ENCODE results near the gene PGS1.

The PGS1 gene

DNA sequence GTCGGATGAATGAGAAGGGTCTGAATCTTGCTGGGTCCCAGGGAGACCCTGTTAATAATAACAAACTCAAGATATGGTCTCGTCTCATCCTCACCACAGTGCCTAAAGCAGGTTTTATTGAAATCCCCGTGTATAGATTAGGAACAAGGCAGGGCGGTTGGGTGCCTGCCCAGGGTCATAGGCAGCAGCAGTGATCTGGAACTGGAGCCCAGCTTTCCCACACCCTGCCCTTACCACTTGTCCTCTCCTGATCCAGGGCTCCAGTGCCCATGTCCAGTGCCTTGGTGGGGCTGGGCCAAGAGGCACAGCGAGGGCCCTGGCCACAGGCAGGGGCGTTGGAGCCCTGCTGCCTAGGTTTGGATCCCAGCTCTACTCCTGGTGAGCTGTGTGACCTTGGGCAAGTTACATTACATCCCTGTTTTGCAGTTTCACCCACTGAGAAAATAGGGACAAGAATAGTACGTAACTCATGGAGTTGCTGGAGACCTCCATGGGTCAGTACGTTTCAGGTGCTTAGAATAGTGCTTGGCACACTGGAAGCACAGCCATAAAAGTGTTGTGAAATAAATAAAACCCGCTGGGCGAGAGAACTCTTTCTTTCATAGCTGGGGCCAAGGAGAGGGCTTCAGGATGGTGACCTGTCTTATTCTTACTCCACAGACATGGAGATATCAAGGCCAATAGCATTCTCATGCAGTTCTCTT lies 32.5 kb upstream of the PGS1 start:
- in situ Hi-C loops (cut with MboI; ENCODE audit: low sequenced_read_pairs), result no loop called here

GRCh38 chr17:78346605-78347250 lies 31.7 kb upstream of the PGS1 start:
- in situ Hi-C loops (cut with MboI; ENCODE audit: low sequenced_read_pairs), result no loop called here

DNA sequence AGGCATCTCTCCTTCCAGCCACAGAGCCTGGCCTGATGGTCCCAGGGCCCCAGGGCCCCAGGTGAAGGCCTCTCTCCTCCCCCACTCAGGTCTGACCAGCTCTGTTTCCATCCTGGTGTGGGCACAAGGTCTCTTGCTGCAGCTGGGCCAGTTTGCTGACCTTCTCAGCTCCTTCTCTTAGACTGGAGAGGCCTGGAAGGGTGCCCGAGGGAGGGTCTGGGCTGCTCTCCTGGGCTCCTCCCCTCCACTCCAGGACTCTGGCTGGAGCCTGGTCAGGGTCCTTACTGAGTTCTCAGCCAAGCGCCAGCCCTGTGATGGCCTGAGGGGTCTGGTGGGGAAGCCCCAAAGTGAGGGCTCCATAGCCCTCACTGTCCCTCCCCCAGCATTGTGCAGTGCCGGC lies 31.0 kb upstream of the PGS1 start:
- in situ Hi-C loops (cut with MboI; ENCODE audit: low sequenced_read_pairs), result no loop called here

DNA sequence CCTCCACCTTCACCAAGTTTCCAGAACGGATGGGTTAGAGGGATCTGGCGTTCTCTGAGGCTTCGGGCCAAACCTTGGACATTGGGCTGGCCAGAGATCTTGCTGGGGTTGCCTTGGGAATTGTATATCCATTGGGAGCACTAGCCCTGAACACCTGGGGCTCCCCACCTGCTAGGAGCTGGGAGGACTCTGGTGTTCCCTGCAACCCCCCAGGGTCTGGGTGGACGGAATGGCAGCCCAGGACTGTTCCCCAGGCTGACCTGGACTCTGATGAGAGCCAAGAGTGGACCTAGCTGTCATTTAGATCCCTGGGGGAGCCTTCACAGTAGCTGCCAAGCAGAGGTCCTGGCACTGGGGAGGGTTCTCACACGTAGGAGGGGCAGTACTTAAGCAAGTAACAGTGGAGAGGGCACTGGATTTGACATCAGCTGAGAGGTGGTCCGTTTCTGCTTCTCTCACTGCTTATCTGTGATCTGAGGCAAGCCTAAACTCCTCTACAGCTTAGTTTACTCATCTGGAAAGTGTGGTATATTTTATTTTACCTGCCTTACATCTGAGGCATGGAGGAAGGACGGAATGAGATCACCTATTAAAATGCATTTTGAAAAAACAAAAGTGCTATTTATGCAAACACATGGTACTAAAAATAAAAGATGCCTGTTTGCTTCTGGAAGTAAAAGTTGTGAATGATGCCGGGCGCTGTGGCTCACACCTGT lies 30.2 kb upstream of the PGS1 start:
- in situ Hi-C loops (cut with MboI; ENCODE audit: low sequenced_read_pairs), result no loop called here

DNA sequence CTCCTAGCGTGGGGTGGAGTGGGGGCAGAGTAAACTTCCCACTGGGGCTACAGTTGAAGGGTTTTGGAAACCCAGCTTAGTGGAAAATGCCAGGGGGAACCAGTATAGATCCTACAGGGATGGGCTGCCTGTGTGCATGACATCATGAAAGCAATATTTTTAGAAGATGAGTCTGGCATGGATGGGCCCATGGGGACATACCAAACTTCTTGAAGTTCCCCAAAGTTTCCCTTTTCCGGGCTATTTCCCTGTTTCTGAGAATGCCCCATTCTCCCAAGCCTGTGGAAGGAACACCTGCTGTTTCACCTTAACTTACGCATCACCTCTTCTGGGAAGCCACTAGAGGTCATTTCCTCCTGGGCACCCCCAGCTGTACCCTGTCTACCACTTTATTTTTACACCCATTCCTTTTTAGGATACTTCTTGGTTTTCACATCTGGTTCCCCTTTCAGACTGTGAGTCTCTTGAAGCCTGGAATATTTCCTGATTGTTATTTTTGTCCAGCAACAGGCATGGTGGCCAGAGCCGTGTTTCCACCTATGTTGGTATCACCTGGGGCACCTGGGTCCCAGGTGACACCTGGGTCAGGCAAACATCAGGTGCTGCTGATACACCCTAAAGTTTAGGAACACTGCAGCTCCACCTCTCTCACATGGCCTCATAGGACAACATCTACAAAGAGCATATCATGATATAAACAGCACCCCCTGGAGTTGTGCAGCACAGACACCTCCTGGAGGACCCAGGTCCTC lies 28.4 kb upstream of the PGS1 start:
- in situ Hi-C loops (cut with MboI; ENCODE audit: low sequenced_read_pairs), result no loop called here

DNA sequence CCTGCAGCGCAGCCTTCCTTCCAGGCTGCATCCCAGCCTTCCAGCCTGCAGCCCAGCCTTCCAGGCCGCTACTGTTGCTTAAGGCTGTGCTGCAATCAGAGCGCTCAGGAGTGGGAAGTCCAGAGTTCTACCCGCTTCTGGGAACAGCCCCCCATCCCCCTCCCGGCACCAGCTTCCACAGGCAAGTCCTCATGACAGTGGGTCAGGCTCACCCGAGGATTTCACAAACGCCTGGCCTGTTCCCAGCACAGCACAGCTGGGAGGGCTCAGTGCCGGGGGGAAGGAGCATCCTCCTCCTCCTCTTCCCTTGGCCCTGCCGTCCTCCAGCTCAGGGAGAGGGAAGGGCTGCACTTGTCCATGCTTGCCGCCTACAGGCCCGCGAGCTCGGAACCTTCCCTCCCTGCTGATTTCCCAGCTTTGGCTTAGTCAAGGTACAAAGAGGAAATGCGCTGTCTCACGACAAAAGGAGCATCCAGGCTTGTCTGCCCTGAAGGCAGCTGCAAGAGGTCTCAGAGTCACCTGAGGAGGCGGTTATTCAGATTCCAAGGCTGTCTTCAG lies 26.9 kb upstream of the PGS1 start:
- in situ Hi-C loops (cut with MboI; ENCODE audit: low sequenced_read_pairs), result no loop called here

- in situ Hi-C loops (cut with MboI; ENCODE audit: low sequenced_read_pairs), result no loop called here
These were observed 24.6 kb upstream of the PGS1 start for GRCh38 chr17:78353834-78354233.

- in situ Hi-C loops (cut with MboI; ENCODE audit: low sequenced_read_pairs), result no loop called here
These were observed 23.3 kb upstream of the PGS1 start for GRCh38 chr17:78355045-78355641.

DNA sequence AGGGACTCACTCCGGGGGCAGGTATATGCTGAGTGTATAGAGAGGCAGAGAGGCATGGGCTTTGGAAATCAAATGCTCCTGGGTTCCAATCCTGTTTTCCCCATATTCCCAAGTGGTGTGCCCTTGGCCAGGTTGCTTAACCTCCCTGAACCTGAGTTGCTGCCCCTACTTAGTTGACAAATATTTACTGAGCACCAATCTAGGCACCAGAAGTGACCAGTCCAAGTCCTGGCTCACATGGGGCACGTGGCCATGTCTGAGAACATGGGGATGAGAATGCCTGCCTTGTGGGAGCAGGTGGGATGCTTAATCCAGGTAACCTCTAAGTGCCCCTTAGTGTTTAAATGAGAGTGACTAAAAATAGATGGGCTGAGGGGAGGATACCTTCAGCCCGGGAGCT lies 22.7 kb upstream of the PGS1 start:
- in situ Hi-C loops (cut with MboI; ENCODE audit: low sequenced_read_pairs), result no loop called here

GRCh38 chr17:78356101-78356713 lies 22.2 kb upstream of the PGS1 start:
- in situ Hi-C loops (cut with MboI; ENCODE audit: low sequenced_read_pairs), result no loop called here

DNA sequence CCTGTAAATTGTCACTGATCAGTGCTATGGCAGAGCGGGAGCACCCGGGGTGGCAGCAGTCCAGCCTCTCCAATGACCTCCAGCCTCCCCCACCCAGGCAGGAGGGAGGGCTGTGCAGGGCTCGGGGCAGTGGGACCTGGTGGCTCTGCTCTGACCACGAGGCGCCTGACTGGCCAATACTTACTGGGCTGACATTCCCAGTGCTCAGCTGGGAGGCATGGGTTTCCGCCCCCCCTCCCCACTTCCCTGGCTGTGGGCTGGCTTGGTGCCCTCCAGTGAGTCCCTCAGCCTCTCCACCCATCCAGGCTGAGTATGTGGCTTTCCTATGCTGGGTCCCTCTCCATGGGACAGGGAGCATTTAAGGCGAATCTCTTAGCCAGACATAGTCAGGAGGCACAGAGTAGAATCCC lies 21.3 kb upstream of the PGS1 start:
- in situ Hi-C loops (cut with MboI; ENCODE audit: low sequenced_read_pairs), result no loop called here

DNA sequence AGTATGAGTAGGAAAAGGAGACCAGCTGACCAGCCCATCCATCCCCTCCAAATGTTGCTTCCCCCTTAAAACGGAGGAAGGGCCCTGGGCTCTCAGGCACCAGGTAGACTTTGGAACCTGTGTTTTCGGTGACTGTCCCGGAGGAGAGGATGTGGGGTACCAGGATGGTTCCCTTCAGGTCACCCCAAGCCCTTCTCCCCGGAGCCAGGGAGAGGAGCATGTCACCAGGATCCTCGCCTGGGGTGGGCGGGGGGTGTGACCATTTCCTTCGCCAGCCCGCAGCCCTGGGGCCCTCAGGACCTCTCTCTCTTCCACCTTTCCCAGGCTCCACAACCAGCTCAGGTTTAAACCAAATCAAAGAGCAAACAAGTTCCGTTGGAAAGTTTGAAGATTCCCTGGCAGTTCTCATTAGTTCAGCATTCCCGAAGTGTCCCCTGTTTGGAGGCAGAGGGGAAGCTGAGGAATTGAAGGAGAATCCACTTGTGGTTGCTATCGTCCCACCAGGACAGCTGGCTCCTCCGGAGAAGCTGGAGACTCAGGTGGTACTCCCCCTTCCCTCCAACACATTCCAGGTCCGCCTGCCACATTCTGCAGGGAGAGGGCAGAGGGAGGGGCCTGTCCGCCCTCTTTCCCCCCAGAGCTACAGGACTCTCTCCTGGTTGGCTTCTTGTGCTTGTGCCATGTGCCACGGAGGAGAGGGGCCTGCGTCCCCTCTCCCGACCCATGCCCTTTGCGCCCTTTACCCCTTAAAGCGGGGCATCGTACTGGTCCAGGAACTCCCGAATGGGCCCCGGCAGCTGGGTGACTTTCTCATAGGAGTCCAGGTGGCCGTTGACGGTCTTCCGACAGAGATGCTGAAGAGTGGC lies 20.5 kb upstream of the PGS1 start:
- in situ Hi-C loops (cut with MboI; ENCODE audit: low sequenced_read_pairs), result no loop called here

DNA sequence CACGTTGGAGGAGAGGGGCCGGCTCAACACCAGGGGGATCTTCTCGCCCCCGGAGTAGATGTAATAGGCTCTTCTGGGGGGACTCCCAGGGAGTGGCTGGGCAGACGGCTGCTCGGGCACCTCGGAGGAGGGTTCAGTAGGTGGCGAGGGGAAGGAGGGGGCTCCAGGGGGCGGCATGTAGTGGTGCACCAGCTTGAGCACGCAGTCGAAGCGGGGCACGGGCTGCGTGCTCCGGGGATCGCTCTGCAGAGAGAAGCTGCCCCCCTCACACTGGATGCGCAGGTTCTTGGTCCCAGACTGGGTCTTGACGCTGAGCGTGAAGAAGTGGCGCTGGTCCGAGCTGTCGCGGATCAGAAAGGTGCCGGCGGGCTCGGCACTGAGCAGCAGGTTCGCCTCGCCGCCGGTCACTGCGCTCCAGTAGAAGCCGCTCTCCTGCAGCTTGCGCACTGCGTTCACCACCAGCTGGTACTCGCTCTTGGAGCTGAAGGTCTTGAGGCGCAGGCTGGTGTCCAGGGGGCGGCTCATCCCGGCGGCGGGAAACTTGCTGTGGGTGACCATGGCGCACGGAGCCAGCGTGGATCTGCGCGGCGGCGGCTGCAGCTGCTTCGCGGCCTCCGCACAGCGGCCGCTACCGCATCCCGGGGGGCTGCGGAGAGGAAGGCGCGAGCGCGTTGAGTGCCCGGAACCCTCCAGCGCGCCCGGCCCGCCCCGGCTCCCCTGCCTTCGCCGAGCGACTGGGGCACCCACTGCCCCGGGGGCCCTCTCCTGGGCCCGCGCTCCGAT lies 19.7 kb upstream of the PGS1 start:
- in situ Hi-C loops (cut with MboI; ENCODE audit: low sequenced_read_pairs), result no loop called here

DNA sequence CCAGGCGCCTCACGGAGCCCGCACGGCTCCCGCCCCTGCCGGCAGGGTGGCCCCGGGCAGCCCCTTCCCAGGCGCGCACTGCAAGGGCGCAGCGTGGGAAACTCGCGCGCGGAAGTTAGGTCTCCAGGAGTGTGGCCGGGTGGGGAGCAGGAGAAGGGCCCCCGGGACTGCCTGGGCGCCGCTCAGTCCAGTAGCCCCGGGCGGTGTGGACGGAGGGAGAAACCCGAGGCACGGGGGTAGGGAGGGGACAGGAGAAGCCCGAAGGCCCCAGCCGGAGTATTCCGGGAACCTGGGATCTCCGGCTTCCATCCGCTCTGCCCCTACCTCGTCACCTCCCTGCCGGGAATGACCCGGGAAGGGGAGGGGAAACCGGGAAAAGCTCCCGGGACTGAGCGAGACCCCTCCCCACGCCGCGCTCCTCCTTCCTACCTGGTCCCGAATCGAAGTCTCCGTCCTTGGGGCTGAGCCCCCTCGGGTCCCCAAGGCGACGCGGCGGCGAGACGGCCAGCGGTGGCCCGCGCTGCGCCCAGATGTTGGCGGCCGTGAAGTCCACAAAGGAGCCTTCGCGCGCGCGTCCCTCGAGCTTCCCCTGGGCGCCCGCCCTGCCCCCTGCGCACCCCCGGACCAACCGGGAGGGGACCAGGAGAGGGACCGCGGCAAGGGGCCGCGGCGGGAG lies 19.0 kb upstream of the PGS1 start:
- in situ Hi-C loops (cut with MboI; ENCODE audit: low sequenced_read_pairs), result no loop called here

DNA sequence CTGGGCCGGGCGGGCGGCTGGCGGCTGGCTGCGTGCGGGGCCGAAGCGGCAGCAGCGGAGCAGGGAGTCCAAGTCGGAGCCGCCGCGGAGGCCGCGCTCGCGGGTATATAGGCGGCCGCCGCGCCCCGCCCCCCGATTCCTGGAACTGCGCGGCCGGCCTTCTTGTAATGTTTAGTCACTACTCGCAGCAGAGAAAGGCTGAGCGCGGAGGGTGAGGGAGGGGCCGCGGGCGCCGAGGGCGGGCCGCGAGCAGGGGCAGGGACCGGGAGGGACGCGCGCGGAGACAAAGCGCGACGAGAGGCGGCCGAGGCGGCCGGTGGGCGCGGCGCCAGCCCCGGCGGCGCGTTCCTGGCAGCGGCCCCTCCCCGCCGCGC lies 18.5 kb upstream of the PGS1 start, which contains the start of gene SOCS3:
SOCS3 (minus strand) TSS at position 81 of the 374 bp plus-strand sequence. CDS start 982 bp downstream, outside the sequence.
- in situ Hi-C loops (cut with MboI; ENCODE audit: low sequenced_read_pairs), result loop anchor here (10.0 kb wide), 1 partner anchor 65 kb away; no protein-coding TSS in a partner anchor

DNA sequence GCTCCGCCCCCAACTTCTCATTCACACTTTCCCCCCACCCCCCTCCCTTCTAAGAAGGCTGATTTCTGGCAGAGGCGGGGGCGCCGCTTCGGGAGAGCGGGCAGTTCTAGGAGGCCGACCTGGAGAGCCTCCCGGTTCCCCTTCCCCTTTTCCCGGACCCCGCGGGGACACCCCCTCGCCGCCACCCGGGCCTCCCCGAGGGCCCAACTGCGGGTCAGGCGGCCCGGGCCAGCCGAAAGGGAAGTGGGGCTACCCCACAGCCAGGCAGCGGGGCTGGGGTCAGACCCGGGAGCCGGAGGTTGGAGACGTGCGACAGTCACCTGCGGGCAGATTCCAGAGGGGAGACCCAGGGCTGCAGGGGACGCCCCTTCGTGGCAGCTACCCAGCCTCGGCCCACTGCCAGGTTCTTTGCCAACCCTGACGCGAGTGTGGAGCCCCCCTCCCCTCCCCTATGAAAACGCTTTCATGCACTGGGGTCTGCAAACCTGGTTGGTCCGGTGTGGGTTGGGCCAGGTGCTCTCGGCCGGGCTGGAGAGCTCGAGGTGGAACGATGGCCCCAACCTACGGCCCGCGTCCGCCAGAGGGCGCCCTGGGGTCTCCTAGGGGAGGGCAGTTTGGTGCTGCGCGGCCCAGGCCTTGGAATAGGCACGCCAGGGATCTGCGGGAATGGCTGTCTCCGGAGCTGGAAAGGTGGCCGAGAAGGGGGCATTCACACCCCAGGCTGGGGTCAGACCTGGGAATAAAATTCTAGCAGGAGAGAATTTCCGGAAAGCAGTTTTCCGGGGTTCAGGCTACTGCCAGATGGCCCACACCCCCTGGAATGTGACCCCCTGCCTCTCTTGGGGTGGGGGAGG lies 17.9 kb upstream of the PGS1 start:
- in situ Hi-C loops (cut with MboI; ENCODE audit: low sequenced_read_pairs), result loop anchor here (10.0 kb wide), 1 partner anchor 64 kb away; no protein-coding TSS in a partner anchor

DNA sequence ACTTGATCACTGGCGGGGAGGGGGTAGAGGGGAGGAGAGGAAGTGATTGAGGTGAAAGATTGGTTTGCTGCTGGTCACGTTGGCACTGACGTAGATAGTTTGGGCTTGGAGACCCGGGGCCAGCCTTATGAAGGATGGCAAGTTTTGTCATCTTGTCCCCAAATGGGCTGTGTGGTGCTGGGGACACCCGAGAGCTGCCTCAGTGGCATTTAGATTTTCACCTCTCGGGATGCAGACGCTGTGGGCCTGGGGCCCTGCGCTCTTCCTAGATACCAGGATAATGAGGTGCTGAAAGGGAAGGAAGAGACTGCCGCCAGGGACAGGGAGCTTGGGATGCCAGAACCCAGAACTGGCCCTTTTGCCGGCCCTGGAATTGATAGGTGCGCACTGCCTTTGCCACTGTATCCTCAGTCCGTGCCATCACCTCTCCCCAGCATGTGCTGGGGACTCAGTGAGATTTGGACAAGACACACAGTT lies 17.2 kb upstream of the PGS1 start:
- in situ Hi-C loops (cut with MboI; ENCODE audit: low sequenced_read_pairs), result loop anchor here (10.0 kb wide), 1 partner anchor 64 kb away; no protein-coding TSS in a partner anchor

Measured in HL-60/S4 treated with phorbol 12-myristate 13-acetate at 8.2 ng/mL for 4 days and 3 days (cell line).